ENCODE results near the gene PFAS. TPM values are rescaled to one million over a fixed set of nuclear protein-coding genes. Genes with fewer than 3 reads are reported as not detected.
A peak's percentile ranks its signal among the peaks of the same experiment; 100 is the strongest.

The PFAS gene
- total RNA-seq, 1 donor = 18.8 TPM

- no peak for TF ChIP-seq CTCF (IDR thresholded peaks at IDR 0.05; ENCODE audit: extremely low read depth, low read depth, low read length)
- H3K27me3 ChIP-seq (ENCODE audit: insufficient read depth, low read length) = no peaks in the 10 kb centered on the region
- DNase-seq (ENCODE audit: insufficient read length, low spot score, missing footprints) = no peak
- no peaks in the 10 kb centered on the region for H3K36me3 ChIP-seq (ENCODE audit: insufficient read depth, low read length)
- no peaks in the 10 kb centered on the region for H4K20me1 ChIP-seq (ENCODE audit: insufficient read depth, low read length)
- peak overlapping the region; percentile 99 for H2AFZ ChIP-seq (ENCODE audit: low read length)
- peak overlapping the region; percentile 88 for H3K4me3 ChIP-seq (ENCODE audit: insufficient read depth, low read length)
- peak overlapping the region; percentile 65 for H3K27ac ChIP-seq (ENCODE audit: low read depth, low read length)
- H3K9me3 ChIP-seq (ENCODE audit: low read depth, low read length) = no peaks in the 10 kb centered on the region
- peak overlapping the region; percentile 95 for H3K4me2 ChIP-seq (ENCODE audit: insufficient read depth, low read length)
- peaks cover under 1% of the 10 kb centered on the region for H3K79me2 ChIP-seq (ENCODE audit: insufficient read depth, low read length)
- H3K4me1 ChIP-seq (ENCODE audit: insufficient read depth, low read length) = peaks cover 10% of the 10 kb centered on the region
Observed at GRCh38 chr17:8294814-8295316, 45.8 kb downstream of the PFAS start.

- Histone ChIP-seq H3K4me1 (ENCODE audit: insufficient read depth, low read length) (no peaks in the 10 kb centered on the region), H3K27me3 (ENCODE audit: insufficient read depth, low read length) (no peaks in the 10 kb centered on the region), H3K27ac (ENCODE audit: low read depth, low read length) (no peak overlapping the region), H4K20me1 (ENCODE audit: insufficient read depth, low read length) (no peaks in the 10 kb centered on the region), H3K4me2 (ENCODE audit: insufficient read depth, low read length) (no peak overlapping the region), H3K36me3 (ENCODE audit: insufficient read depth, low read length) (no peaks in the 10 kb centered on the region), H3K4me3 (ENCODE audit: insufficient read depth, low read length) (no peak overlapping the region), H2AFZ (ENCODE audit: low read length) (peak overlapping the region; percentile 40), H3K9me3 (ENCODE audit: low read depth, low read length) (no peaks in the 10 kb centered on the region), H3K79me2 (ENCODE audit: insufficient read depth, low read length) (no peaks in the 10 kb centered on the region)
- no peak for DNase-seq (ENCODE audit: insufficient read length, low spot score, missing footprints)
- TF ChIP-seq CTCF (IDR thresholded peaks at IDR 0.05; ENCODE audit: extremely low read depth, low read depth, low read length) = no peak
Observed at GRCh38 chr17:8300226-8300625, 51.1 kb downstream of the PFAS start.

GRCh38 chr17:8300627-8301242 lies 51.6 kb downstream of the PFAS start:
- H3K27me3 ChIP-seq (ENCODE audit: insufficient read depth, low read length) = no peaks in the 10 kb centered on the region
- TF ChIP-seq CTCF (IDR thresholded peaks at IDR 0.05; ENCODE audit: extremely low read depth, low read depth, low read length) = peak; percentile 85
- H3K4me1 ChIP-seq (ENCODE audit: insufficient read depth, low read length) = no peaks in the 10 kb centered on the region
- no peak overlapping the region for H3K4me3 ChIP-seq (ENCODE audit: insufficient read depth, low read length)
- H4K20me1 ChIP-seq (ENCODE audit: insufficient read depth, low read length) = no peaks in the 10 kb centered on the region
- H3K36me3 ChIP-seq (ENCODE audit: insufficient read depth, low read length) = no peaks in the 10 kb centered on the region
- peak; percentile 91 for DNase-seq (ENCODE audit: insufficient read length, low spot score, missing footprints)
- H3K79me2 ChIP-seq (ENCODE audit: insufficient read depth, low read length) = no peaks in the 10 kb centered on the region
- H3K27ac ChIP-seq (ENCODE audit: low read depth, low read length) = no peak overlapping the region
- H2AFZ ChIP-seq (ENCODE audit: low read length) = peak overlapping the region; percentile 40
- H3K4me2 ChIP-seq (ENCODE audit: insufficient read depth, low read length) = no peak overlapping the region
- no peaks in the 10 kb centered on the region for H3K9me3 ChIP-seq (ENCODE audit: low read depth, low read length)

- no peak overlapping the region for H3K27ac ChIP-seq (ENCODE audit: low read depth, low read length)
- no peak overlapping the region for H3K4me3 ChIP-seq (ENCODE audit: insufficient read depth, low read length)
- H3K9me3 ChIP-seq (ENCODE audit: low read depth, low read length) = no peaks in the 10 kb centered on the region
- no peaks in the 10 kb centered on the region for H3K36me3 ChIP-seq (ENCODE audit: insufficient read depth, low read length)
- H3K4me2 ChIP-seq (ENCODE audit: insufficient read depth, low read length) = no peak overlapping the region
- peaks cover 46% of the 10 kb centered on the region for H3K27me3 ChIP-seq (ENCODE audit: insufficient read depth, low read length)
- TF ChIP-seq CTCF (IDR thresholded peaks at IDR 0.05; ENCODE audit: extremely low read depth, low read depth, low read length) = no peak
- peak; percentile 59 for DNase-seq (ENCODE audit: insufficient read length, low spot score, missing footprints)
- H2AFZ ChIP-seq (ENCODE audit: low read length) = no peak overlapping the region
- H3K4me1 ChIP-seq (ENCODE audit: insufficient read depth, low read length) = no peaks in the 10 kb centered on the region
- H4K20me1 ChIP-seq (ENCODE audit: insufficient read depth, low read length) = no peaks in the 10 kb centered on the region
- no peaks in the 10 kb centered on the region for H3K79me2 ChIP-seq (ENCODE audit: insufficient read depth, low read length)
Observed at GRCh38 chr17:8310601-8311123, 61.6 kb downstream of the PFAS start.

All from osteoblast (primary cell).